ENCODE measurements around the gene HIGD1A.

HIGD1A gene

DNA sequence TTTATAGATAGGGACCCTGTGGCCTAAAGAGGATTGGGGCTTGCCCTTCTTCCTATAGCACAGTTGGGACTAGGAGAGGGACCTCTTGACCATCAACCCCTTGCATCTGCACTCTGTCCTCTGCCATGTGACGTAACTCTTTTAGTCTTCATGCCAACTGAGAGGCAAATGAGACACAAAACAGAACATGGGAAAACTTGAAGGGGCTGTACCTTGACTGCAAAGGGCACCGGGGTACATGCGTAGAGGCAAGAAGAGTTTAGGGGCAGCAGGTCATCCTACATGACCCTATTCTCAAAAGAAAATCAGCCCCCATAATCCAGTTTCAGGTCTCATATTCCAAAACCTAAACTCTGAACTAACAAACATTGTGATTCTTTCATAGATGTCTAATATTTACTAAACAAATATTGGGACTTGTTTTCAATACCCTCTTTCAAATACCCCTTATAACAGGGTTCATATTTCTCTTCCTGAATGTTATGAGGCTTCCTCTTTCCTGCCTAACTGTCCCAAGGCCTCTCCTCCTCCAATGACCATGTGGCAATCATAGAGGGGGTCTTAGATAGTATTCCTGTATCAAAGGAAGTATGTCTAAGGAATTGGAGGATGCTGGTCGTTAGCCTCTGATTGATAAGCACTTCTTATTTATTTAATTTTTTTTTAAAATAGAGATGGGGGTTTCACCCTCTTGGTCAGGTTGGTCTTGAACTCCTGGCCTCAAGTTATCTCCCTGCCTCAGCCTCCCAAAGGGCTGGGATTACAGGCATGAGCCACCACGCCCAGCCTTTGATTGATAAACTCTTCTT is 25.5 kb upstream of the HIGD1A start:
- no peak overlapping the region for H3K4me2 ChIP-seq (ENCODE audit: low read length)
- no peaks in the 10 kb centered on the region for H4K20me1 ChIP-seq (ENCODE audit: control insufficient read depth, insufficient read depth, low read depth, low read length)
- TF ChIP-seq, protein P1, sequence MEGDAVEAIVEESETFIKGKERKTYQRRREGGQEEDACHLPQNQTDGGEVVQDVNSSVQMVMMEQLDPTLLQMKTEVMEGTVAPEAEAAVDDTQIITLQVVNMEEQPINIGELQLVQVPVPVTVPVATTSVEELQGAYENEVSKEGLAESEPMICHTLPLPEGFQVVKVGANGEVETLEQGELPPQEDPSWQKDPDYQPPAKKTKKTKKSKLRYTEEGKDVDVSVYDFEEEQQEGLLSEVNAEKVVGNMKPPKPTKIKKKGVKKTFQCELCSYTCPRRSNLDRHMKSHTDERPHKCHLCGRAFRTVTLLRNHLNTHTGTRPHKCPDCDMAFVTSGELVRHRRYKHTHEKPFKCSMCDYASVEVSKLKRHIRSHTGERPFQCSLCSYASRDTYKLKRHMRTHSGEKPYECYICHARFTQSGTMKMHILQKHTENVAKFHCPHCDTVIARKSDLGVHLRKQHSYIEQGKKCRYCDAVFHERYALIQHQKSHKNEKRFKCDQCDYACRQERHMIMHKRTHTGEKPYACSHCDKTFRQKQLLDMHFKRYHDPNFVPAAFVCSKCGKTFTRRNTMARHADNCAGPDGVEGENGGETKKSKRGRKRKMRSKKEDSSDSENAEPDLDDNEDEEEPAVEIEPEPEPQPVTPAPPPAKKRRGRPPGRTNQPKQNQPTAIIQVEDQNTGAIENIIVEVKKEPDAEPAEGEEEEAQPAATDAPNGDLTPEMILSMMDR (IDR thresholded peaks at IDR 0.05; ENCODE audit: low read depth, low read length, poor library complexity, severe bottlenecking): no peak
- TF ChIP-seq EZH2phosphoT487 (IDR thresholded peaks at IDR 0.05; ENCODE audit: borderline replicate concordance, low read length): no peak
- no peaks in the 10 kb centered on the region for H3K79me2 ChIP-seq (ENCODE audit: control insufficient read depth, low read length)
- no peaks in the 10 kb centered on the region for H3K9me3 ChIP-seq (ENCODE audit: control insufficient read depth, insufficient read depth, low read length)
- no peaks in the 10 kb centered on the region for H3K36me3 ChIP-seq (ENCODE audit: control insufficient read depth, low read length)
- H3F3A ChIP-seq (ENCODE audit: control insufficient read depth, insufficient read depth): no peaks in the 10 kb centered on the region; the same call in 1 of the 2 replicates
- H3K4me3 ChIP-seq (ENCODE audit: low read length): no peak overlapping the region
- H3K4me1 ChIP-seq (ENCODE audit: control insufficient read depth, low read length): no peaks in the 10 kb centered on the region
- H3K27ac ChIP-seq (ENCODE audit: low read depth, low read length): no peak overlapping the region
- no peaks in the 10 kb centered on the region for H3K9me2 ChIP-seq (replicated peaks; ENCODE audit: control insufficient read depth, low read length)
- peaks cover 22% of the 10 kb centered on the region for H3K27me3 ChIP-seq (ENCODE audit: control insufficient read depth, low read length)

DNA sequence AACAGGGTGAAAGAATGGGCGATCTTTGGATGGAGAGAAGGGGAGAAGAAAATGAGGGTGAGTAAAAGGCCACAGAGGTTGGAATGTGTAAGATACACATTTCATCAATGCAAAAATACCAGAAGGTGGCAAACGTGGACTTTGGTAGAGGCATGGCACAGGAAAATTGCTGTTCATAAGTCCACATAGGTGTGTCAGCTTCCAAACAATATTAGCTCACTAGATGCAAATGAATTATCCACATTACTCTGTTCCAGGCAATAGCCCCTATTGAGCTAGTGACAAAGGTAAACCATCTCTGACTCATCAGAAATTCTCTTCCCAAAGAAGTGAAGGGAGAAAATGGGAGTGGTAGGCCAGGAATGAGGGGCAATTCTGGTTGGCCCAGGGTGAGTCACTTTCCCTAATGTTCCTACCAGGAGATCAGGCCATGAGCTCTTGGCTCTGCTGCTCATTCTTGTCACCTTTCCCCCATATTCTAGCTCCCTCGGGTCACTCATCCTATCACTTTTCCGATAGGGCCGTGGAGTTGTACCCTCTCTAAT is 24.9 kb upstream of the HIGD1A start:
- Histone ChIP-seq H3K79me2 (ENCODE audit: control insufficient read depth, low read length) (no peaks in the 10 kb centered on the region), H3K4me3 (ENCODE audit: low read length) (no peak overlapping the region), H3K4me1 (ENCODE audit: control insufficient read depth, low read length) (no peaks in the 10 kb centered on the region), H3K9me2 (replicated peaks; ENCODE audit: control insufficient read depth, low read length) (no peaks in the 10 kb centered on the region), H3K27ac (ENCODE audit: low read depth, low read length) (no peak overlapping the region), H3K36me3 (ENCODE audit: control insufficient read depth, low read length) (no peaks in the 10 kb centered on the region), H3F3A (ENCODE audit: control insufficient read depth, insufficient read depth) (no peaks in the 10 kb centered on the region; the same call in 1 of the 2 replicates), H3K9me3 (ENCODE audit: control insufficient read depth, insufficient read depth, low read length) (no peaks in the 10 kb centered on the region), H3K27me3 (ENCODE audit: control insufficient read depth, low read length) (peaks cover 26% of the 10 kb centered on the region), H4K20me1 (ENCODE audit: control insufficient read depth, insufficient read depth, low read depth, low read length) (no peaks in the 10 kb centered on the region), H3K4me2 (ENCODE audit: low read length) (no peak overlapping the region)
- no peak for TF ChIP-seq EZH2phosphoT487 (IDR thresholded peaks at IDR 0.05; ENCODE audit: borderline replicate concordance, low read length)
- TF ChIP-seq, protein P1 (IDR thresholded peaks at IDR 0.05; ENCODE audit: low read depth, low read length, poor library complexity, severe bottlenecking): no peak

DNA sequence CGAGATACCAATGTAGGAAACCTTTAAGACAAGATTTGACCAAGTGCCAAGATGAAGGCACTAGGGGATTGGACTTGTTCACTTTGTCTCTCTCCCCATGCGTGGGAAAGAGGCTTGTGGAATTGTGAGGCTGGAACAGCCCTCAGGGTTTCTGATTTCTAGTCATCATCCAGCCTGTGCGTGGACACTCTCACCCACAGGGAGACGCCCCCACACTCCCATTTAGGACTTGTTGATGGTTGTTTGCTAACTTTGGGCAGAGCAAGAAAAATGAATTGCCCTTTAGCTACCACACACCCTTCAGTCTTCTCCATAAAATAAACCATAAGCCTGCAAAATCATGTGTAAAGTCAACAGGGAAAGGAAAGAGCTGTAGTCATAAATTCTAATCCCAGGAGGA is 23.4 kb upstream of the HIGD1A start:
- Histone ChIP-seq H3K36me3 (ENCODE audit: control insufficient read depth, low read length) (no peaks in the 10 kb centered on the region), H3K4me3 (ENCODE audit: low read length) (no peak overlapping the region), H3F3A (ENCODE audit: control insufficient read depth, insufficient read depth) (no peaks in the 10 kb centered on the region; the same call in 1 of the 2 replicates), H3K9me3 (ENCODE audit: control insufficient read depth, insufficient read depth, low read length) (no peaks in the 10 kb centered on the region), H4K20me1 (ENCODE audit: control insufficient read depth, insufficient read depth, low read depth, low read length) (no peaks in the 10 kb centered on the region), H3K9me2 (replicated peaks; ENCODE audit: control insufficient read depth, low read length) (no peaks in the 10 kb centered on the region), H3K79me2 (ENCODE audit: control insufficient read depth, low read length) (no peaks in the 10 kb centered on the region), H3K27me3 (ENCODE audit: control insufficient read depth, low read length) (peaks cover 30% of the 10 kb centered on the region), H3K4me1 (ENCODE audit: control insufficient read depth, low read length) (no peaks in the 10 kb centered on the region), H3K4me2 (ENCODE audit: low read length) (no peak overlapping the region), H3K27ac (ENCODE audit: low read depth, low read length) (no peak overlapping the region)
- no peak for TF ChIP-seq EZH2phosphoT487 (IDR thresholded peaks at IDR 0.05; ENCODE audit: borderline replicate concordance, low read length)
- TF ChIP-seq, protein P1 (IDR thresholded peaks at IDR 0.05; ENCODE audit: low read depth, low read length, poor library complexity, severe bottlenecking): no peak
